H9 (cell line): ENCODE results near the gene C1QL1. TPM values are rescaled to one million over a fixed set of nuclear protein-coding genes. Genes with fewer than 3 reads are reported as not detected.

ENCODE experiments used
- DNase-seq: peaks from one replicate; pipeline ENCODE4 v3.0.0-alpha.2; 2017
- H2AFZ ChIP-seq: one replicate; pipeline ENCODE4 v1.6.1; 2013; ENCODE audit warnings: mild to moderate bottlenecking, low read length, control low read depth, moderate library complexity
- H2AK5ac ChIP-seq: 2 replicates; pipeline ENCODE4 v1.6.1; 2013; ENCODE audit warnings: low read length, control low read depth, mixed read lengths; ENCODE audit not compliant: insufficient read length
- H2BK120ac ChIP-seq: one replicate; pipeline ENCODE4 v1.6.1; 2013; ENCODE audit warnings: low read depth, mild to moderate bottlenecking, low read length, control low read depth, inconsistent platforms; ENCODE audit not compliant: poor library complexity, severe bottlenecking
- H2BK12ac ChIP-seq: 2 replicates; pipeline ENCODE4 v1.6.1; 2013; ENCODE audit warnings: low read length, control low read depth, mixed read lengths, low read depth; ENCODE audit not compliant: insufficient read length
- H2BK15ac ChIP-seq: 2 replicates; pipeline ENCODE4 v1.6.1; 2013; ENCODE audit warnings: low read depth, low read length, control low read depth
- H2BK20ac ChIP-seq: one replicate; pipeline ENCODE4 v1.6.1; 2013; ENCODE audit warnings: low read depth, mild to moderate bottlenecking, low read length, control low read depth, inconsistent platforms; ENCODE audit not compliant: poor library complexity, severe bottlenecking
- H2BK5ac ChIP-seq: 2 replicates; pipeline ENCODE4 v1.6.1; 2013; ENCODE audit warnings: low read length, control low read depth, mixed read lengths; ENCODE audit not compliant: insufficient read length
- H3K14ac ChIP-seq: 2 replicates; pipeline ENCODE4 v1.6.1; 2013; ENCODE audit warnings: low read length, control low read depth; ENCODE audit not compliant: insufficient read depth
- H3K18ac ChIP-seq: 2 replicates; pipeline ENCODE4 v1.6.1; 2013; ENCODE audit warnings: low read depth, mild to moderate bottlenecking, mixed read lengths, low read length, control low read depth; ENCODE audit not compliant: insufficient read length
- H3K23ac ChIP-seq: 2 replicates; pipeline ENCODE4 v1.6.1; 2013; ENCODE audit warnings: low read length, control low read depth, mixed read lengths, low read depth; ENCODE audit not compliant: insufficient read length
- H3K23me2 ChIP-seq: 2 replicates; pipeline ENCODE4 v1.6.1; 2013; ENCODE audit warnings: low read depth, mild to moderate bottlenecking, mixed read lengths, low read length, control low read depth; ENCODE audit not compliant: insufficient read length, poor library complexity, severe bottlenecking
- H3K27ac ChIP-seq: 2 replicates; pipeline ENCODE4 v1.5.1; 2013; ENCODE audit warnings: low read length, control low read depth, mixed read lengths, low read depth; ENCODE audit not compliant: insufficient read length
- H3K27me3 ChIP-seq: 2 replicates; pipeline ENCODE4 v1.6.1; 2013; ENCODE audit warnings: low read length, control low read depth, inconsistent platforms; ENCODE audit not compliant: insufficient read depth
- H3K4ac ChIP-seq: 2 replicates; pipeline ENCODE4 v1.6.1; 2013; ENCODE audit warnings: low read depth, mild to moderate bottlenecking, control low read depth, inconsistent platforms, low read length, moderate library complexity
- H3K4me1 ChIP-seq: 2 replicates; pipeline ENCODE4 v1.6.1; 2013; ENCODE audit warnings: low read length, control low read depth, inconsistent platforms; ENCODE audit not compliant: insufficient read depth
- H3K4me2 ChIP-seq: 2 replicates; pipeline ENCODE4 v1.6.1; 2013; ENCODE audit warnings: low read length, control low read depth, mixed read lengths; ENCODE audit not compliant: insufficient read length, insufficient read depth
- H3K56ac ChIP-seq: 2 replicates; pipeline ENCODE4 v1.6.1; 2013; ENCODE audit warnings: low read depth, mild to moderate bottlenecking, mixed read lengths, low read length, control low read depth; ENCODE audit not compliant: insufficient read length
- H3K79me1 ChIP-seq: 2 replicates; pipeline ENCODE4 v1.6.1; 2013; ENCODE audit warnings: low read depth, mild to moderate bottlenecking, moderate library complexity, low read length, control low read depth, inconsistent platforms; ENCODE audit not compliant: insufficient read depth, poor library complexity, severe bottlenecking
- H3K79me2 ChIP-seq: 2 replicates; pipeline ENCODE4 v1.6.1; 2013; ENCODE audit warnings: low read length, control low read depth, inconsistent platforms; ENCODE audit not compliant: insufficient read depth
- H3K9ac ChIP-seq: 2 replicates; pipeline ENCODE4 v1.6.1; 2013; ENCODE audit warnings: low read length, control low read depth, mixed read lengths; ENCODE audit not compliant: insufficient read length; ENCODE audit errors: extremely low read depth
- H3K9me3 ChIP-seq: one replicate; pipeline ENCODE4 v1.6.1; 2013; ENCODE audit warnings: low read depth, low read length, inconsistent platforms; ENCODE audit not compliant: control insufficient read depth
- H3T11ph ChIP-seq: one replicate; pipeline ENCODE4 v1.6.1; 2013; ENCODE audit warnings: mild to moderate bottlenecking, low read length, control low read depth, inconsistent platforms
- H4K20me1 ChIP-seq: one replicate; pipeline ENCODE4 v1.6.1; 2013; ENCODE audit not compliant: control insufficient read depth, insufficient read length, insufficient read depth
- H4K5ac ChIP-seq: 2 replicates; pipeline ENCODE4 v1.6.1; 2013; ENCODE audit warnings: low read depth, mild to moderate bottlenecking, mixed read lengths, low read length, control low read depth; ENCODE audit not compliant: insufficient read length
- H4K8ac ChIP-seq: replicated peaks from 2 replicates; pipeline ENCODE4 v1.6.1; 2013; ENCODE audit warnings: low read length, control low read depth, mixed read lengths, low read depth; ENCODE audit not compliant: insufficient read length
- H4K91ac ChIP-seq: 2 replicates; pipeline ENCODE4 v1.6.1; 2013; ENCODE audit warnings: low read depth, mild to moderate bottlenecking, moderate library complexity, mixed read lengths, low read length, control low read depth; ENCODE audit not compliant: insufficient read length
- H3K27ac Mint-ChIP-seq, 3 experiments: 2 replicates in 2 of 3; 3 replicates in 1 of 3; pipeline ENCODE4 v1.8.0; 2020 to 2021; ENCODE audit warnings: mixed read lengths in 3 of 3, mild to moderate bottlenecking in 1 of 3, moderate library complexity in 1 of 3
- H3K27me3 Mint-ChIP-seq: 2 replicates; pipeline ENCODE4 v1.8.0; 2021; ENCODE audit warnings: low read depth, mild to moderate bottlenecking, moderate library complexity, mixed read lengths
- H3K36me3 Mint-ChIP-seq, 3 experiments: 2 replicates in 2 of 3; 3 replicates in 1 of 3; pipeline ENCODE4 v1.8.0; 2020 to 2021; ENCODE audit warnings: low read depth in 3 of 3, mixed read lengths in 3 of 3; ENCODE audit not compliant: insufficient read depth in 1 of 3
- H3K4me1 Mint-ChIP-seq, 2 experiments: 2 replicates each; pipeline ENCODE4 v1.8.0; 2020; ENCODE audit warnings: mixed read lengths in 2 of 2
- H3K4me3 Mint-ChIP-seq, 2 experiments: 2 replicates in 1 of 2; 3 replicates in 1 of 2; pipeline ENCODE4 v1.8.0; 2020 to 2021; ENCODE audit warnings: mild to moderate bottlenecking in 2 of 2, mixed read lengths in 2 of 2, moderate library complexity in 1 of 2
- H3K9me3 Mint-ChIP-seq, 2 experiments: 2 replicates in 1 of 2; 3 replicates in 1 of 2; pipeline ENCODE4 v1.8.0; 2020; ENCODE audit warnings: mild to moderate bottlenecking in 2 of 2, mixed read lengths in 2 of 2, moderate library complexity in 1 of 2
- CTCF ChIP-seq: fragments of 200-600 bp; sonication (generic); conservative IDR thresholded peaks from 3 replicates; pipeline ENCODE4 v1.8.0; 2021; ENCODE audit warnings: antibody characterized with exemption, mild to moderate bottlenecking
- total RNA-seq: library from RNA; stranded (reverse); gene quantifications from 2 replicates; pipeline ENCODE4 v1.2.1, GENCODE V29; 2021

Gene C1QL1
- total RNA-seq, 1 experiment from 2014 or later: 6.0 TPM

- Histone ChIP-seq H4K91ac (no peak overlapping the region), H3K9me3 (no peaks in the 10 kb centered on the region), H4K5ac (no peak overlapping the region), H4K20me1 (no peaks in the 10 kb centered on the region), H4K8ac (no peak overlapping the region), H3K56ac (no peak overlapping the region), H3K9ac (no peak overlapping the region), H2BK120ac (no peak overlapping the region), H3K14ac (no peak overlapping the region), H2BK15ac (no peak overlapping the region), H3K4ac (no peak overlapping the region), H3K23ac (no peak overlapping the region), H3K27ac (no peak overlapping the region), H3K4me1 (peaks cover 3% of the 10 kb centered on the region; the same call in 1 of the 2 replicates), H3K79me2 (no peaks in the 10 kb centered on the region), H2BK12ac (no peak overlapping the region), H3T11ph (no peak overlapping the region), H2BK5ac (no peak overlapping the region), H2BK20ac (no peak overlapping the region), H3K79me1 (no peaks in the 10 kb centered on the region), H3K4me2 (no peak overlapping the region), H3K23me2 (no peaks in the 10 kb centered on the region), H2AK5ac (no peak overlapping the region), H3K18ac (no peak overlapping the region), H2AFZ (no peak overlapping the region), H3K27me3 (no peaks in the 10 kb centered on the region; the same call in 1 of the 2 replicates)
- Mint-ChIP-seq H3K4me1 (peaks cover 17 to 25% of the 10 kb centered on the region in 2 experiments), H3K4me3 (no peak overlapping the region), H3K27ac (no peak overlapping the region), H3K27me3 (peaks cover 35% of the 10 kb centered on the region), H3K36me3 (no peaks in the 10 kb centered on the region; a peak in 2 of 7 replicates), H3K9me3 (peaks cover 7 to 11% of the 10 kb centered on the region in 2 experiments; a peak in 4 of 5 replicates)
- TF ChIP-seq CTCF: no peak
- no peak for DNase-seq
These were observed 30.5 kb upstream of the C1QL1 start for GRCh38 chr17:44998646-44999045.
